HEK293T (cell line): ENCODE measurements around the gene PTPRE.
A peak's percentile ranks its signal among the peaks of the same experiment; 100 is the strongest.

Experiments used
- CTCF ChIA-PET: fragments of 350-600 bp; formaldehyde crosslinking; extraction: SDS; loops from one replicate; lab custom pipeline; 2021; ENCODE audit warnings: antibody characterized with exemption, inconsistent platforms; lab: Yijun Ruan, JAX
- POLR2A ChIA-PET: fragments of 350-600 bp; formaldehyde crosslinking; extraction: SDS; loops from one replicate; lab custom pipeline; 2020; ENCODE audit warnings: antibody characterized with exemption, inconsistent platforms; lab: Yijun Ruan, JAX
- DNase-seq: peaks from one replicate; pipeline ENCODE4 v3.0.0; 2012; ENCODE audit warnings: mixed read lengths; ENCODE audit errors: extremely low spot score
- ARNT ChIP-seq: fragments of 450-650 bp; IDR thresholded peaks from 2 replicates; pipeline ENCODE4 v1.6.1; 2017; ENCODE audit warnings: mild to moderate bottlenecking
- BHLHE40 ChIP-seq: fragments of 450-650 bp; IDR thresholded peaks from 2 replicates; pipeline ENCODE4 v1.6.1; 2016; ENCODE audit warnings: mild to moderate bottlenecking, moderate library complexity, borderline replicate concordance
- CTBP1 ChIP-seq: fragments of 450-650 bp; IDR thresholded peaks from 2 replicates; pipeline ENCODE4 v1.6.1; 2016; ENCODE audit warnings: borderline replicate concordance
- ELF4 ChIP-seq: fragments of 450-650 bp; IDR thresholded peaks from 2 replicates; pipeline ENCODE4 v1.6.1; 2017; ENCODE audit warnings: antibody characterized with exemption
- FOXA1 ChIP-seq: fragments of 450-650 bp; IDR thresholded peaks from 2 replicates; pipeline ENCODE4 v1.6.1; 2016; ENCODE audit warnings: mild to moderate bottlenecking
- FOXK2 ChIP-seq: fragments of 450-650 bp; IDR thresholded peaks from 2 replicates; pipeline ENCODE4 v1.6.1; 2016; ENCODE audit warnings: mild to moderate bottlenecking
- FOXM1 ChIP-seq: fragments of 450-650 bp; IDR thresholded peaks from 2 replicates; pipeline ENCODE4 v1.6.1; 2017; ENCODE audit warnings: mild to moderate bottlenecking, borderline replicate concordance
- HDGF ChIP-seq: fragments of 450-650 bp; IDR thresholded peaks from 2 replicates; pipeline ENCODE4 v1.6.1; 2017; ENCODE audit warnings: antibody characterized with exemption, borderline replicate concordance
- L3MBTL2 ChIP-seq: fragments of 450-650 bp; conservative IDR thresholded peaks from 2 replicates; pipeline ENCODE4 v1.6.1; 2016; ENCODE audit warnings: mild to moderate bottlenecking
- LEF1 ChIP-seq: fragments of 450-650 bp; IDR thresholded peaks from 2 replicates; pipeline ENCODE4 v1.6.1; 2017; ENCODE audit warnings: mild to moderate bottlenecking, borderline replicate concordance
- NFRKB ChIP-seq: fragments of 450-650 bp; IDR thresholded peaks from 2 replicates; pipeline ENCODE4 v1.6.1; 2016; ENCODE audit warnings: mild to moderate bottlenecking, moderate library complexity
- SP1 ChIP-seq: fragments of 450-650 bp; IDR thresholded peaks from 2 replicates; pipeline ENCODE4 v1.6.1; 2017
- SUZ12 ChIP-seq: fragments of 450-650 bp; IDR thresholded peaks from 2 replicates; pipeline ENCODE4 v1.6.1; 2016; ENCODE audit warnings: mild to moderate bottlenecking
- TARDBP ChIP-seq: fragments of 450-650 bp; IDR thresholded peaks from 2 replicates; pipeline ENCODE4 v1.6.1; 2016
- ZNF384 ChIP-seq: fragments of 450-650 bp; IDR thresholded peaks from 2 replicates; pipeline ENCODE4 v1.6.1; 2016
- TF ChIP-seq, protein P1 (sequence below): fragments of 450-650 bp; IDR thresholded peaks from 2 replicates; pipeline ENCODE4 v1.6.1; 2016

PTPRE gene

DNA sequence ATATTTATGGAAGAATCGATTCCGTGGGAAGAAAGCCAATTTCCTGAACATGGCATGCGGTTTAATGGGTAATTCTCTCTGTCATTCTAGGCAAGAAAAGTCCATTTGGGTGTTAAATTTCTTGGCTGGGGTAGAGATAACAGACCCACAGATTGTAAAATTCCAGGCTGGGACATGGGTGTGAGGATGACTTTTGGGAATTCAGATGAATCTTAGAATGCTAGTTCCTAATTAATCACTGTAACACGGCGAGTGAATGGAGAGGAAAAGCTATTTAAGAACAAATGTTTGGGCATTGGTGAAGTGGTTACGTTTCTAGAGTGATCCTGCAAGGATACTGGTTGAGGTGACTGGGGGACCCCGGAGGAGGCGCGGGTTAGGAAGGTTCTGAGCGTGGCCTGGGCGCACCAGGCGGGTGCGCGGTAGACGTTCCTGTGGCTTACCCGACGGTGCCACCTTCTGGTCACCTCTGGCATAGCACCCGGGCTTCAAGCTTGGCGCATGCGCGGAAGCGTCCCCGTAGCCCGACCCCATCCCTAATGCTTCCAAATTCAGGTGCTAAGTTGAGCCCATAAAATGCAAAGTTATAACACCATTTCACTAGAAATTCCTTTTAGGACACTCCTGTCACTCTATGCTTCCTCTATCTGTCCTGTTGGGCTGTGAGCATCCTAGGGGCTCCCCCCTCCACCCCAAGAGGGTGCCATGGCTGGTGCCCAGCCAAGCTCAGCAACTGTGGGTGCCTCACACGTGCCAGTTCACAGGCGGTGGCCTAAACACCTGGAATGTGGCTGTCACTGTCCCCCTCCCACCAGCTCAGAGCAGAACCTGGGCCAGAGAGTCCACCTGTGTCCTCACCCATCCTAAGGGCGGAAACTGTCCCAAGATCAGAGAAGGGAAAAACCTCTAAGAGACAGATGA, 104.4 kb downstream of the PTPRE start:
- POLR2A ChIA-PET, result no interaction called here

DNA sequence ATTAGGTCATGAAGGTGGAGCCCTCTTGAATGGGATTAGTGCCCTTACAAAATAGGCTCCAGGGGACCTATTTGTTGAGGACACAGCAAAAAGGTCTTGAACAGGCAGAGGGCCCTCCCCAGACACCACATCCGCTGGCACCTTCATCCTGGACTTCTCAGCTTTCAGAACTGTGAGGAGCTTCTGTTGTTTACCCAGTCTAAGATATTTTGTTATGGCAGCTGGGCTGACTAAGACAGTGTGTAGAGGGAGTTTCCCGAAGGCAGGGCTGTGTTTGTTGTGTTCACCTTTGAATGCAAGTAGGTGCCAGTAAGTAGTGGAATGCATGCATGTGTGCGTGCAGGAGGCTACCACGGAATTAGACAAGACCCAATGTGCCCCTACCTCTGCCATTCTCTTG, 106.7 kb downstream of the PTPRE start:
- no peak for DNase-seq
- POLR2A ChIA-PET, result no interaction called here
- TF ChIP-seq BHLHE40 (no peak), FOXK2 (no peak), HDGF (no peak), SUZ12 (no peak), L3MBTL2 (no peak), ELF4 (no peak), ARNT (no peak), NFRKB (no peak), FOXA1 (no peak), TARDBP (no peak), CTBP1 (no peak)
- TF ChIP-seq, protein P1, sequence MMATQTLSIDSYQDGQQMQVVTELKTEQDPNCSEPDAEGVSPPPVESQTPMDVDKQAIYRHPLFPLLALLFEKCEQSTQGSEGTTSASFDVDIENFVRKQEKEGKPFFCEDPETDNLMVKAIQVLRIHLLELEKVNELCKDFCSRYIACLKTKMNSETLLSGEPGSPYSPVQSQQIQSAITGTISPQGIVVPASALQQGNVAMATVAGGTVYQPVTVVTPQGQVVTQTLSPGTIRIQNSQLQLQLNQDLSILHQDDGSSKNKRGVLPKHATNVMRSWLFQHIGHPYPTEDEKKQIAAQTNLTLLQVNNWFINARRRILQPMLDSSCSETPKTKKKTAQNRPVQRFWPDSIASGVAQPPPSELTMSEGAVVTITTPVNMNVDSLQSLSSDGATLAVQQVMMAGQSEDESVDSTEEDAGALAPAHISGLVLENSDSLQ, result no peak
- CTCF ChIA-PET, result interaction anchor here (0.7 to 2.3 kb wide), 3 partner anchors 22 to 298 kb away, joined by 3 to 8 read pairs (median 3); no protein-coding TSS in a partner anchor

More for the DNA sequence above, 104.4 kb downstream of the PTPRE start:
- peak; percentile 96 for DNase-seq
- CTCF ChIA-PET, result interaction anchor here (0.6 to 2.3 kb wide), 11 partner anchors 10 to 296 kb away, joined by 3 to 16 read pairs (median 4); partner anchors contain the start of gene PTPRE
- TF ChIP-seq TARDBP (no peak), FOXA1 (no peak), ARNT (no peak), FOXM1 (no peak), NFRKB (no peak), SP1 (no peak), SUZ12 (no peak), FOXK2 (no peak), HDGF (no peak), CTBP1 (no peak), L3MBTL2 (no peak)
- TF ChIP-seq, protein P1, result no peak

DNA sequence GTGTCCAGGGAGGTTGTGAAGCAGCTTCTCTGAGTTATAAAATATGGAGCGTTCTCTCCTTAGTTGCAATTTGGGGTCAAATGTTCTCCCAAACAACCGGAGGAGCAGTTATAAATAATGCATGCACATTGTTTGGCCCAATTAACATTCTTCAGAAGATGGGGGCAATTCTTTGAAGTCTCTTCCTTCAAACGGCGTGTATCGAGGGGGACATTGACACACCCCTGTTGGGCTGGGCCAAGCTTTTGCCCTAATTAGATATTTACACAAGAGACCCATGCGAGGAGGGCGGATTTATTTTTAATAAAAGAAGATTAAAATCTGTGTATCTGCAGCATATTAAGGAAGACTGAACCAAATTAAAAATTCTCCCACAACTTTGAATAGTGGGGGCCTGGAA, 107.3 kb downstream of the PTPRE start:
- TF ChIP-seq NFRKB (no peak), HDGF (no peak), ZNF384 (no peak), FOXA1 (no peak), SUZ12 (no peak), LEF1 (no peak), L3MBTL2 (no peak), CTBP1 (no peak), ELF4 (no peak), FOXK2 (no peak)
- ChIA-PET POLR2A (no interaction called here), CTCF (interaction anchor here (0.8 kb wide), 1 partner anchor 35 kb away, joined by 3 read pairs; no protein-coding TSS in a partner anchor)

DNA sequence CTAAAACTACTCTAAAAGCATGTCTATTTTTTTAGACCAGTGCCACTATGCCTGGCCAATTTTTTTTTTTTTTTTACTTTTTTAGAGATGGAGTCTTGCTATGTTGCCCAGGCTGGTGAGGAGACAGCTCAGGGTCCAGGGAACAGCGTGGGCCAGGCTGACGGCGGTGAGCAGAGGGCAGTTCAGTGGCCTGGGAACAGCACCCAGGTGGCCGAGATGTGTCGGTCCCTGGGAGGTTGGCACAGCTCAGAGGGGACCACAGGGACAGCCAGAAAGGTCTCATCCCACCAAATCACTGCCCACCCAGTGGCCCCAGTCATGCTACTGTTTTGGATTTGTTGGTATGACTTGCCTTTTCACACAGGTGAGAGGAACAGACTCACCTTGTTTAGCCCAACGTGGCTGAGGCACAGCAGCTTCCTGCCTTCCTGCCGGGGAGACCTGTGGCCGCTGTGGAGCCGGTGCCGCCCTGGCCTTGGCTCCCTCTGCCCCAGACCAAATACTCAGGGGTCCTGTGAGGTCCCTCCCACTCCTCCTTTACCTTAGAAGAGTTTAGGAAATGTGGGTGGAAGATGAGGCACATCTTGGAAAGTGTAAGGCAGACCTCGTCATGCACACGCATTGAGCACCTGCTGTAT, 109.6 kb downstream of the PTPRE start:
- TF ChIP-seq HDGF (no peak), ELF4 (no peak), LEF1 (no peak), ZNF384 (no peak), BHLHE40 (no peak), CTBP1 (no peak), FOXM1 (no peak), ARNT (no peak), SUZ12 (no peak), FOXA1 (no peak), TARDBP (no peak), L3MBTL2 (no peak), NFRKB (no peak), SP1 (no peak), FOXK2 (no peak)
- TF ChIP-seq, protein P1, result no peak
- ChIA-PET POLR2A (no interaction called here), CTCF (interaction anchor here (0.6 to 2.0 kb wide), 3 partner anchors 17 to 110 kb away, joined by 3 to 8 read pairs (median 7); partner anchors contain the start of gene PTPRE)
- DNase-seq, result no peak

More for the DNA sequence above, 107.3 kb downstream of the PTPRE start:
- DNase-seq, result no peak

DNA sequence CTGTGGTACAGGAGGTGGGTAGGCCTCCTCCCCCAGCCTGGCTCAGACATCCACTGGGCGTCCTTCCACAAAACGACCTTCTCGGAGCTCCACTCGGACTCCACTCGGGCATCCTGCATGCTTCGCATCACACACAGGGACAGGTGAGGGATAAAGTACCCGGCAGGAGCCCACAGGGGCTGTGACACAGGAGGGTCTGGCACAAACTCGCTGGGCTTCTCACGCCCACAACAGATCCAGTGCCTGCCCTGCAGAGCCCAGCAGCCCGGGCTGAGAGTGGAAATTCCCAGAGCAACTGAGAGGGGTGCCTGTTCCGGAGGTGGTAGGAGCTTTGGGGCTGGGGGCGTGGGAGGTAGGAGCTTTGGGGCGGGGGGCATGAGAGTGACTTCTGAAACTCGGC, 110.9 kb downstream of the PTPRE start:
- ChIA-PET CTCF (no interaction called here), POLR2A (no interaction called here)
- TF ChIP-seq NFRKB (no peak), FOXK2 (no peak), L3MBTL2 (no peak), CTBP1 (no peak), BHLHE40 (no peak), TARDBP (no peak), SP1 (no peak), SUZ12 (no peak), ARNT (no peak), HDGF (no peak), FOXA1 (no peak), LEF1 (no peak), FOXM1 (no peak), ELF4 (no peak), ZNF384 (no peak)
- TF ChIP-seq, protein P1, result no peak
- no peak for DNase-seq
